ENCODE measurements around the gene C6orf118.

DNA sequence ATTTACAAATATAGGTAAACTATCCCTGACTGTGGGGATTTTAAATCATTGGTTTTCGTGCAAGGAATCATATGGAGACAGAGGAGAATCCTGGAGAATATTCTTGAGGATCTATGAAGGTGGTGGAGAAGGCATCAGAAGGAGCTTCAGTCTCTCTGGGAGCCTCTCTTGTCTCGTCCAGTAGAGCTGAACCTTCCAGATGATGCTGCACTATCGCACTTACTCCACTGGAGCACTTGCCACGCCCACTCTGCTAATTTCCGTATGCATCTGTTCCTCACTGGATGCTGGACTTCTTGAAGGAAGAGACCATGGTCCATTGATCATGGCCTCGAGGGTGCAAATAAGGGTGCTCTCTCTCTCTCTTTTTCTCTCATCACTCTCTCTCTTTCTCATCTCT lies 36.8 kb downstream of the C6orf118 start:
- TF ChIP-seq CTCF (IDR thresholded peaks at IDR 0.05), result no peak
- TF ChIP-seq POLR2A (IDR thresholded peaks at IDR 0.05), result no peak

Measured in right lobe of liver (tissue), 4 donors.